HFFc6 (cell line): ENCODE results near the gene STK32B. TPM values are rescaled to one million over a fixed set of nuclear protein-coding genes. Genes with fewer than 3 reads are reported as not detected.

ENCODE experiments used
- DNase-seq: peaks from one replicate; pipeline ENCODE4 v3.0.0-alpha.2; 2018
- H3K27ac Mint-ChIP-seq: 2 replicates; pipeline ENCODE4 v1.8.0; 2020; ENCODE audit warnings: mild to moderate bottlenecking, mixed read lengths
- H3K27me3 Mint-ChIP-seq: 2 replicates; pipeline ENCODE4 v1.8.0; 2021; ENCODE audit warnings: mild to moderate bottlenecking, moderate library complexity, mixed read lengths; ENCODE audit not compliant: insufficient read depth
- H3K36me3 Mint-ChIP-seq: 2 replicates; pipeline ENCODE4 v1.8.0; 2021; ENCODE audit warnings: low read depth, mixed read lengths
- H3K4me1 Mint-ChIP-seq: 2 replicates; pipeline ENCODE4 v1.8.0; 2020; ENCODE audit warnings: low read depth, mixed read lengths
- H3K4me3 Mint-ChIP-seq: 2 replicates; pipeline ENCODE4 v1.8.0; 2020; ENCODE audit warnings: mild to moderate bottlenecking, moderate library complexity, mixed read lengths
- H3K9me3 Mint-ChIP-seq: 2 replicates; pipeline ENCODE4 v1.8.0; 2020; ENCODE audit warnings: mild to moderate bottlenecking, mixed read lengths
- total RNA-seq, 6 experiments: library from RNA; stranded (reverse); fragmentation: NEBNext Ultra II Directional; extraction: Animal tissue kit (Norgen Biotek cat#: 25700); gene quantifications; 2 replicates in 1 of 6; 3 replicates in 5 of 6; pipeline ENCODE4 v1.2.3, GENCODE V29; 2021
- TF ChIP-seq, protein P1 (sequence below): fragments of 200-600 bp; sonication (generic); IDR thresholded peaks from 2 replicates; pipeline ENCODE4 v1.5.0; 2021; ENCODE audit warnings: antibody characterized with exemption, mild to moderate bottlenecking

The STK32B gene
- total RNA-seq, 6 experiments from 2014 or later: 0.14 to 0.33 (median 0.18) TPM; not detected in 1

DNA sequence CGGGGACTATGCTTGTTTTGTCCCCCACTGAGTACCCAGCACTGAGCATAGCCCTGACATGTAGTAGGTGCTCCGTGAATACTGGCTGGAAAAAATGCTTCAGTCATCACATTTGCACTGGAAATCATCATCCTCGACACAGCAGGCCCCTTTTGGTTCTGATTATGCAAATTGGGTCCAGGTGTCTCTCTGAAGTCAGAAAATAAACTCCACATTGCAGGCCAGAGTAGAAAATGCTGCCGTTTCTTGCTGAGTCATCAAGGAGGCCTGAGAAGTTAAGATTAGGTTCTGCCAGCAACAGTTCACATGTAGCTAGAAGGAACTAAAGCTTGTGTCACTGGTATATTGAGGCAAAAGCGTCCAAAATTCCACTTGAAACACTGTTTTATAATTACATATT, 15.0 kb upstream of the STK32B start:
- Mint-ChIP-seq H3K36me3 (no peaks in the 10 kb centered on the region), H3K4me3 (no peak overlapping the region)
- DNase-seq: peak; percentile 7

DNA sequence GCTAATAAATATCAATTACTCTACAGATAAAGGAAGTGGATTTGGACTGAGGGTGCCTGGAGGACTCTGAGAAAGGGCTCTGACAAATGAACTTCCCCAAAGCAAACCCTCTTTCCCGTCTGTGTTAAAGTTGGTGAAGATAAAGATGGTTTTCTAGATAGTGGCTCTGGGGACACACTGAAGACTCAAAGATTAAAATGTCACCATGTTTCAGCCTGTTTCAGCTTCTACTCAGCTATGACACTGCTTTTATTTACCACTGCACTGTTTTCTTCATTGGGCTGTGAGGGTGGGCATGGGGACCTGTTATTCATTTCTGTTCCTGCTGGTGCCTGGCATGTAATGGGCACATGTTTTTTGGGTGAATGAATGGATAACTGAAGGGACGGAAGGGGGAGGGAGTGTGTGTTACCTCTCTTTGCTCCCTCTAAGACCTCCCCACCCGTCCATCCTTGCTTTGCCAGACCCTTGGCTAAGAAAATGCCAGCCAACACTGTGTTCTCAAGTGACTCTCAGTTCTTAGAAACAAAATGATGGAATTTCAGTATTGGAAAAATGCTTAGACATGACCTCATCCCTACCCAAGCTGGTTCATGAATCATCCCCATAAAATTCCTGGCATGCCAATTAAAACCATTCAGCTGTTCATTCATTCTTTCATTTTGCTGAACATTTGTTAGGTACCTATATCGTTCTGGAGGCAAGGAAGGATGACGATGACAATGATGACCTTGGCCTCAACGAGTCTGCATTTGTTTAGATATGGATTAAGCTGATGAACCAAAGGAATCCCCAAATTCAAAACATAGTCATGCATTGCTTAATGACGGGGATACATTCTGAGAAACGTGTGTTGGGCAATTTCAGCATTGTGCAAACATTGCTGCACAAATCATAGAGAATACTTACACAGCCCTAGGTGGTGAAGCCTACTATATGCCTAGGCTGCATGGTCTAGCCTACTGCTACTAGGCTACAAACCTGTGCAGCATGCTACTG, 13.4 kb upstream of the STK32B start:
- TF ChIP-seq, protein P1, sequence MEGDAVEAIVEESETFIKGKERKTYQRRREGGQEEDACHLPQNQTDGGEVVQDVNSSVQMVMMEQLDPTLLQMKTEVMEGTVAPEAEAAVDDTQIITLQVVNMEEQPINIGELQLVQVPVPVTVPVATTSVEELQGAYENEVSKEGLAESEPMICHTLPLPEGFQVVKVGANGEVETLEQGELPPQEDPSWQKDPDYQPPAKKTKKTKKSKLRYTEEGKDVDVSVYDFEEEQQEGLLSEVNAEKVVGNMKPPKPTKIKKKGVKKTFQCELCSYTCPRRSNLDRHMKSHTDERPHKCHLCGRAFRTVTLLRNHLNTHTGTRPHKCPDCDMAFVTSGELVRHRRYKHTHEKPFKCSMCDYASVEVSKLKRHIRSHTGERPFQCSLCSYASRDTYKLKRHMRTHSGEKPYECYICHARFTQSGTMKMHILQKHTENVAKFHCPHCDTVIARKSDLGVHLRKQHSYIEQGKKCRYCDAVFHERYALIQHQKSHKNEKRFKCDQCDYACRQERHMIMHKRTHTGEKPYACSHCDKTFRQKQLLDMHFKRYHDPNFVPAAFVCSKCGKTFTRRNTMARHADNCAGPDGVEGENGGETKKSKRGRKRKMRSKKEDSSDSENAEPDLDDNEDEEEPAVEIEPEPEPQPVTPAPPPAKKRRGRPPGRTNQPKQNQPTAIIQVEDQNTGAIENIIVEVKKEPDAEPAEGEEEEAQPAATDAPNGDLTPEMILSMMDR: no peak
- peaks cover 47% of the 10 kb centered on the region for H3K4me1 Mint-ChIP-seq
- DNase-seq: peak; percentile 94
- peak overlapping the region; percentile 78 for H3K27ac Mint-ChIP-seq
- no peaks in the 10 kb centered on the region for H3K9me3 Mint-ChIP-seq
- peaks cover 15% of the 10 kb centered on the region; the same call in 1 of the 2 replicates for H3K27me3 Mint-ChIP-seq
- H3K36me3 Mint-ChIP-seq: no peaks in the 10 kb centered on the region
- H3K4me3 Mint-ChIP-seq: peak overlapping the region; percentile 57; the same call in 1 of the 2 replicates

More for the DNA sequence above, 15.0 kb upstream of the STK32B start:
- Mint-ChIP-seq H3K9me3 (no peaks in the 10 kb centered on the region), H3K27me3 (peaks cover 12% of the 10 kb centered on the region; the same call in 1 of the 2 replicates), H3K27ac (no peak overlapping the region), H3K4me1 (peaks cover 47% of the 10 kb centered on the region)
- TF ChIP-seq, protein P1: no peak

DNA sequence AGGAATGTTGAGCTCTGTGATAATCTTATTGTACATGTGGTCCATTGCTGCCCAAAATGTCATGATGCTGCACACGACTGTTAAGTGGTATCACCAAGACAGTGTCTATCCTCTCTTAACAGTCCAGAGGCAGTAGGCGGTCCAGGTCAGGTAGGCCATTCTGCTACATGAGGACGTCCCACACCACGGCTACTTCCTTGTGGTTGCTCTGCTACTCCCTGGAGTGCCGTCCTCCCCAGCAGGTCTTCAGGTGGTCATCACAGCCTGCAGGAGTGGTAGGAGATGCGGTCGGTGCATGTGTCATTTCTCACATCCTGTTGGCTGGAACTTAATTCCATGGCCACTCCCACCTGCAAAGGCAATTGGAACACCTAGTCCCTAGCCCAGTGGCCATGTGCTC, 11.5 kb upstream of the STK32B start:
- Mint-ChIP-seq H3K4me3 (no peak overlapping the region), H3K4me1 (peaks cover 31% of the 10 kb centered on the region), H3K9me3 (no peaks in the 10 kb centered on the region), H3K36me3 (no peaks in the 10 kb centered on the region), H3K27me3 (peaks cover 22% of the 10 kb centered on the region), H3K27ac (no peak overlapping the region)
- TF ChIP-seq, protein P1: no peak
- DNase-seq: no peak

DNA sequence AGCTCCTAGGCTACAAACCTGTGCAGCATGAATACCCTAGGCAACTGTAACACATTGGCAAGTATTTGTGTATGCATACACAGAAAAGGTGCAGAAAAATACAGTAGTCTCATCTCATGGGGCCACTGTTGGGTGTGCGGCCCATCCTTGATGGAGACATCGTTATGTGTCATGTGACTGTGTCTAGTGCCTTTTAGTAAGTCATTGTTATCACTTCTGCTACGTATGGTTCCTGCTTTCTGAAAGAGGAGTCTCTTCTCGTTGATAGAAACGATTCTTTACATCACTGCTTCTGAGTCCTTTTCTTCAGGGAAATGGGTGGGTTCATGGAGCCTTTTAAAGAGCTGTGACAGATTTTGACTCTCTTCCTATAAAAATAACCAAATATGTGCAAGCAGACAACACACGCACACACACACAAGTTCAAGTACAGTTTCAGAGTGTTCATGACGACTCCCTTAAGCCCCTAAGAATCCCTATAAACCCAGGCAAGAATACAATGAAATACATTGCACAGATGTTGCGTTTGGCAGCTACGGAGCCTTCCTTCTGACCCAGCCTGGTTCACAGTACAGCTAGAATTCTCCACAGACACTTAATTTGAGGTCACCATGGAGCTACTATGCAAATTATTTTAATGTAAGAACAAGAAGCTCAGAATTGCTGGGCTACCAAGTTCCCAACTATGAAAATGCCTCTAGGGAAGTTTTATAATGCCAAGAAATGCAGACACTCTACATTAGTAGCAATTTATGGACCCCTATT, 10.2 kb upstream of the STK32B start:
- Mint-ChIP-seq H3K27me3 (peaks cover 28% of the 10 kb centered on the region), H3K36me3 (no peaks in the 10 kb centered on the region), H3K4me3 (no peak overlapping the region), H3K27ac (no peak overlapping the region), H3K9me3 (no peaks in the 10 kb centered on the region), H3K4me1 (peaks cover 23% of the 10 kb centered on the region)
- no peak for DNase-seq
- TF ChIP-seq, protein P1: no peak

DNA sequence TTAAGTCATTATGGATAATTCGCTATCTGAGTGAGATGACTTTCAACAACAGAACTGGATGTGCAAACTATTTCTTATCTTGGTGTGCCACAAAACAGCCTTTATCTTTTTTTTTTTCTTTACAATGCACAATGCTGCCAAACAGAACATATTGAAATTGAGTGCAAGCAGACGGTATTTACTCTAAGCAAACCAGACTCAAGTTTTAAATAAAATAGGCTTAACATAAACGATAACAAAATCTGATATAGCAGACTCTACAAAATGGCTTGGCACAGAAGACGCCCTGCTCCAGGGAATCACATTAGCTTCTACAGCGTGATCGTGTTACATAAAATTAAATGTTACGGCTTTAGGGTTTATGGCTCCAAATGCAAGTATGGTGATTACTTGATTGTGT, 9.6 kb upstream of the STK32B start:
- H3K4me1 Mint-ChIP-seq: peaks cover 17% of the 10 kb centered on the region
- H3K9me3 Mint-ChIP-seq: no peaks in the 10 kb centered on the region
- no peak overlapping the region for H3K27ac Mint-ChIP-seq
- DNase-seq: no peak
- no peak overlapping the region for H3K4me3 Mint-ChIP-seq
- no peaks in the 10 kb centered on the region for H3K36me3 Mint-ChIP-seq
- TF ChIP-seq, protein P1: no peak
- H3K27me3 Mint-ChIP-seq: peaks cover 28% of the 10 kb centered on the region
